GM12878 (cell line): Measurements from ENCODE around the gene YPEL2. TPM values are rescaled to one million over a fixed set of nuclear protein-coding genes. Genes with fewer than 3 reads are reported as not detected.
A peak's percentile ranks its signal among the peaks of the same experiment; 100 is the strongest.

Experiments used
- ATAC-seq: fragments of 200-7000 bp; cut with Tn5 transposase; 3 replicates; pipeline ENCODE4 v1.9.1; 2020; ENCODE audit warnings: mild to moderate bottlenecking, moderate library complexity
- BruUV-seq: library from RNA; stranded (reverse); fragments of 400-500 nt; replicated peaks from 2 replicates; lab custom pipeline; 2021; lab: Mats Ljungman, UMichigan
- CTCF ChIA-PET: fragments of 300-600 bp; sonication (Branson Sonifier 250); formaldehyde crosslinking; extraction: SDS; loops from one replicate; lab custom pipeline; 2021; ENCODE audit warnings: inconsistent platforms; lab: Yijun Ruan, JAX
- POLR2A ChIA-PET: fragments of 350-600 bp; formaldehyde crosslinking; extraction: SDS; loops from one replicate; lab custom pipeline; 2021; ENCODE audit warnings: inconsistent platforms; lab: Charles Lee
- RAD21 ChIA-PET: fragments of 300-600 bp; sonication (Branson Sonifier 250); formaldehyde crosslinking; loops from one replicate; lab custom pipeline; 2023; ENCODE audit warnings: antibody characterized with exemption; ENCODE audit not compliant: unreplicated experiment; lab: Charles Lee
- SMC1A ChIA-PET: fragments of 300-600 bp; sonication (Branson Sonifier 250); formaldehyde crosslinking; loops from one replicate; lab custom pipeline; 2023; ENCODE audit not compliant: unreplicated experiment, uncharacterized antibody; lab: Charles Lee
- DNase-seq: peaks from one replicate; pipeline ENCODE4 v3.0.0-alpha.2; 2011; ENCODE audit warnings: low read depth, low spot score
- FAIRE-seq: peaks from 3 replicates; lab custom pipeline; 2011; peaks lifted over from hg19 to GRCh38; lab: Jason Lieb, UNC
- H2AFZ ChIP-seq: 2 replicates; pipeline ENCODE4 v1.6.0; 2011; ENCODE audit warnings: low read depth, low read length, control low read depth; ENCODE audit not compliant: control insufficient read depth
- H3K27ac ChIP-seq: 2 replicates; pipeline ENCODE4 v1.5.1; 2011; ENCODE audit warnings: control low read depth; ENCODE audit not compliant: control insufficient read depth, insufficient read depth
- H3K27me3 ChIP-seq, 2 experiments: replicated peaks in 1 of 2; 2 replicates each; pipeline versions ENCODE4 v1.6.0 to v1.6.1; 2011; ENCODE audit warnings: low read length in 1 of 2; ENCODE audit not compliant: control insufficient read depth in 2 of 2, insufficient read depth in 2 of 2
- H3K36me3 ChIP-seq, 2 experiments: 2 replicates each; pipeline ENCODE4 v1.5.1; 2011; ENCODE audit warnings: low read length in 1 of 2; ENCODE audit not compliant: control insufficient read depth in 2 of 2, insufficient read depth in 2 of 2
- H3K4me1 ChIP-seq: 2 replicates; pipeline ENCODE4 v1.6.1; 2011; ENCODE audit warnings: mild to moderate bottlenecking, low read length, moderate library complexity, mixed read lengths; ENCODE audit not compliant: control insufficient read depth, insufficient read depth
- H3K4me2 ChIP-seq: 2 replicates; pipeline ENCODE4 v1.6.0; 2011; ENCODE audit warnings: control low read depth; ENCODE audit not compliant: control insufficient read depth, insufficient read depth
- H3K4me3 ChIP-seq: fragments of 200-600 bp; sonication (generic); 2 replicates; pipeline ENCODE4 v1.5.1; 2016
- H3K79me2 ChIP-seq: 2 replicates; pipeline ENCODE4 v1.6.0; 2011; ENCODE audit warnings: low read length; ENCODE audit not compliant: control insufficient read depth, insufficient read depth
- H3K9ac ChIP-seq: 2 replicates; pipeline ENCODE4 v1.8.0; 2011; ENCODE audit warnings: low read length, control low read depth, mixed read lengths; ENCODE audit not compliant: control insufficient read depth, insufficient read depth
- H3K9me3 ChIP-seq: replicated peaks from 3 replicates; pipeline ENCODE4 v1.5.1; 2011; ENCODE audit warnings: mild to moderate bottlenecking, low read length; ENCODE audit not compliant: control insufficient read depth, insufficient read depth
- H4K20me1 ChIP-seq: 2 replicates; pipeline ENCODE4 v1.6.0; 2011; ENCODE audit not compliant: control insufficient read depth, insufficient read depth
- EGR1 ChIP-seq, 2 experiments: IDR thresholded peaks; 1 replicate in 1 of 2; 2 replicates in 1 of 2; pipeline ENCODE4 v1.6.1; 2011 to 2012; ENCODE audit warnings: low read depth in 2 of 2, low read length in 2 of 2, borderline replicate concordance in 1 of 2, mild to moderate bottlenecking in 1 of 2, moderate library complexity in 1 of 2
- FOS ChIP-seq: IDR thresholded peaks from 3 replicates; pipeline ENCODE4 v1.6.1; 2011; ENCODE audit warnings: borderline replicate concordance; ENCODE audit not compliant: insufficient read length; ENCODE audit errors: extremely low read depth
- MEF2B ChIP-seq: fragments of 450-650 bp; IDR thresholded peaks from 2 replicates; pipeline ENCODE4 v1.6.1; 2018; ENCODE audit warnings: mild to moderate bottlenecking, moderate library complexity; ENCODE audit not compliant: partially characterized antibody, poor library complexity, severe bottlenecking
- POLR2A ChIP-seq: IDR thresholded peaks from 2 replicates; pipeline ENCODE4 v1.6.1; 2011; ENCODE audit warnings: low read depth, mild to moderate bottlenecking, low read length
- SMARCA5 ChIP-seq: fragments of 450-650 bp; IDR thresholded peaks from 2 replicates; pipeline ENCODE4 v1.6.1; 2017; ENCODE audit warnings: mild to moderate bottlenecking
- WGBS: methylation state at CpG from one replicate; pipeline ENCODE4 v1.1.6; 2016; ENCODE audit warnings: low lambda C conversion rate; ENCODE audit not compliant: insufficient replicate concordance, insufficient coverage; ENCODE audit errors: missing lambda C conversion rate; 5-methylcytosine and 5-hydroxymethylcytosine counted together
- in situ Hi-C: fragments of 300-500 bp; cut with MboI; formaldehyde crosslinking; loops from 9 replicates; pipeline ENCODE4 v1.14.3; 2018; ENCODE audit warnings: mixed read lengths
- intact Hi-C: fragments of 100-400 bp; cut with micrococcal nuclease; formaldehyde crosslinking; loops from one replicate; pipeline ENCODE4 v1.14.2; 2022; ENCODE audit not compliant: unreplicated experiment
- polyA plus RNA-seq, 11 experiments: library from polyadenylated mRNA; depleted of rRNA in 4 of 11; unstranded in 6 of 11; stranded (reverse) in 5 of 11; fragments of >200 nt; fragmentation: Nextera tagmentation in 4 of 11; fragmentation: Illumina TruSeq in 1 of 11; extraction: Ambion mirVana in 4 of 11; extraction: Trizol in 1 of 11; gene quantifications; 1 replicate in 1 of 11; 2 replicates in 10 of 11; pipeline versions ENCODE4 v1.2.1 to v1.2.3, GENCODE V29; 2011 to 2016; ENCODE audit warnings: inconsistent platforms in 2 of 11, missing spikeins in 2 of 11, low read depth in 1 of 11
- total RNA-seq, 4 experiments: library from RNA; depleted of rRNA in 3 of 4; stranded (reverse); fragments of >200 nt in 3 of 4; fragmentation: Illumina TruSeq in 1 of 4; extraction: Trizol in 1 of 4; gene quantifications; 2 replicates each; pipeline versions ENCODE4 v1.2.1 to v1.2.3, GENCODE V29; 2013 to 2021
- TF ChIP-seq, protein P1 (sequence below): fragments of 450-650 bp; IDR thresholded peaks from 2 replicates; pipeline ENCODE4 v1.6.1; 2017; ENCODE audit warnings: mild to moderate bottlenecking, moderate library complexity
- TF ChIP-seq, protein P2 (sequence below): IDR thresholded peaks from 2 replicates; pipeline ENCODE4 v1.6.1; 2011; ENCODE audit warnings: borderline replicate concordance, low read depth, mild to moderate bottlenecking, moderate library complexity, mixed read lengths, low read length; ENCODE audit not compliant: insufficient read depth; ENCODE audit errors: extremely low read length

The YPEL2 gene
- total and polyA plus RNA-seq, 10 of the 15 experiments (the other 5 are each of a cell fraction or from before 2014, with no cell fraction given): 0.11 to 8.1 (median 0.48) TPM

DNA sequence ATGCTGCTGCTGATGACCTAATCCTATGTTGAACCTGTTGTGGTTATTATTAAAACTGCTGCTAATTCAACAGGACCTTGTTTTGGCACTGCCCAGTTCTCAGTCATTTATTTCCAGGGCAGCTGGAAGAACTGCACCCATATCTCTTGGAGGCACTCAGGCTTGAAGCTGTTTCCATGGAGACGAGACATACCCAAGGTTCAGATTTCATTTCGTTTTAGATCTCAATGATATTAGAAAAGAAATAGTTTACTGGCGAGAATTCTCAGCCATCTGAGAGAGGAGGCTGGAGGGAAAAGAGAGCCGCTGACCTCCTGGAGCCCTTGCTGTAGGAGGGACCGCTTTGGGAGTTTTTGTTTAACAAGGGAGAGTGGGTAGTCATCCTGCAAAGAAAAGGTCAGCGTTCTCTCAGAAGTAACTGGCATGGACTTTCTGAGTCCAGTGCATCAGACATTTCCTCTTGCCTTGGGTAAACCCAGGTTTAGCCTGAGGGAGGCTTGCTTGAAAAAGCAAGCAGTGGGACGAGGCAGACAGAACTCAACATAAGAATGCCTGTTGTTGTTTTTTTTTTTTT, 75.4 kb downstream of the YPEL2 start:
- ChIA-PET SMC1A (no interaction called here), CTCF (interaction anchor here (1.1 kb wide), 1 partner anchor 35 kb away, joined by 3 read pairs; no protein-coding TSS in a partner anchor)
- in situ Hi-C loops: no loop called here

More for the DNA sequence above, 75.4 kb downstream of the YPEL2 start:
- no peaks in the 10 kb centered on the region for H3K79me2 ChIP-seq
- intact Hi-C loops: no loop called here
- no peaks in the 10 kb centered on the region for H4K20me1 ChIP-seq
- DNase-seq (no peak), FAIRE-seq (peak; percentile 52), ATAC-seq (no peak)
- no peak overlapping the region for H2AFZ ChIP-seq
- no peaks in the 10 kb centered on the region for H3K27me3 ChIP-seq
- H3K4me2 ChIP-seq: no peak overlapping the region
- no peak overlapping the region for H3K27ac ChIP-seq
- RAD21 ChIA-PET: no interaction called here
- H3K4me1 ChIP-seq: no peaks in the 10 kb centered on the region
- H3K9me3 ChIP-seq: no peaks in the 10 kb centered on the region
- WGBS: 46% methylated on average over 7 of the region's 7 CpGs
- no peak for TF ChIP-seq SMARCA5
- TF ChIP-seq MEF2B: no peak
- TF ChIP-seq, protein P1, sequence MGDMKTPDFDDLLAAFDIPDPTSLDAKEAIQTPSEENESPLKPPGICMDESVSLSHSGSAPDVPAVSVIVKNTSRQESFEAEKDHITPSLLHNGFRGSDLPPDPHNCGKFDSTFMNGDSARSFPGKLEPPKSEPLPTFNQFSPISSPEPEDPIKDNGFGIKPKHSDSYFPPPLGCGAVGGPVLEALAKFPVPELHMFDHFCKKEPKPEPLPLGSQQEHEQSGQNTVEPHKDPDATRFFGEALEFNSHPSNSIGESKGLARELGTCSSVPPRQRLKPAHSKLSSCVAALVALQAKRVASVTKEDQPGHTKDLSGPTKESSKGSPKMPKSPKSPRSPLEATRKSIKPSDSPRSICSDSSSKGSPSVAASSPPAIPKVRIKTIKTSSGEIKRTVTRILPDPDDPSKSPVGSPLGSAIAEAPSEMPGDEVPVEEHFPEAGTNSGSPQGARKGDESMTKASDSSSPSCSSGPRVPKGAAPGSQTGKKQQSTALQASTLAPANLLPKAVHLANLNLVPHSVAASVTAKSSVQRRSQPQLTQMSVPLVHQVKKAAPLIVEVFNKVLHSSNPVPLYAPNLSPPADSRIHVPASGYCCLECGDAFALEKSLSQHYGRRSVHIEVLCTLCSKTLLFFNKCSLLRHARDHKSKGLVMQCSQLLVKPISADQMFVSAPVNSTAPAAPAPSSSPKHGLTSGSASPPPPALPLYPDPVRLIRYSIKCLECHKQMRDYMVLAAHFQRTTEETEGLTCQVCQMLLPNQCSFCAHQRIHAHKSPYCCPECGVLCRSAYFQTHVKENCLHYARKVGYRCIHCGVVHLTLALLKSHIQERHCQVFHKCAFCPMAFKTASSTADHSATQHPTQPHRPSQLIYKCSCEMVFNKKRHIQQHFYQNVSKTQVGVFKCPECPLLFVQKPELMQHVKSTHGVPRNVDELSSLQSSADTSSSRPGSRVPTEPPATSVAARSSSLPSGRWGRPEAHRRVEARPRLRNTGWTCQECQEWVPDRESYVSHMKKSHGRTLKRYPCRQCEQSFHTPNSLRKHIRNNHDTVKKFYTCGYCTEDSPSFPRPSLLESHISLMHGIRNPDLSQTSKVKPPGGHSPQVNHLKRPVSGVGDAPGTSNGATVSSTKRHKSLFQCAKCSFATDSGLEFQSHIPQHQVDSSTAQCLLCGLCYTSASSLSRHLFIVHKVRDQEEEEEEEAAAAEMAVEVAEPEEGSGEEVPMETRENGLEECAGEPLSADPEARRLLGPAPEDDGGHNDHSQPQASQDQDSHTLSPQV: no peak
- TF ChIP-seq, protein P2, sequence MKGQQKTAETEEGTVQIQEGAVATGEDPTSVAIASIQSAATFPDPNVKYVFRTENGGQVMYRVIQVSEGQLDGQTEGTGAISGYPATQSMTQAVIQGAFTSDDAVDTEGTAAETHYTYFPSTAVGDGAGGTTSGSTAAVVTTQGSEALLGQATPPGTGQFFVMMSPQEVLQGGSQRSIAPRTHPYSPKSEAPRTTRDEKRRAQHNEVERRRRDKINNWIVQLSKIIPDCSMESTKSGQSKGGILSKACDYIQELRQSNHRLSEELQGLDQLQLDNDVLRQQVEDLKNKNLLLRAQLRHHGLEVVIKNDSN: no peak
- no peak for TF ChIP-seq POLR2A
- TF ChIP-seq FOS: no peak
- no peak for TF ChIP-seq EGR1 (IDR thresholded peaks at IDR 0.05; ENCODE audit: borderline replicate concordance in 1 of 2, low read depth in 2 of 2, low read length in 2 of 2)
- H3K36me3 ChIP-seq: no peaks in the 10 kb centered on the region
- BruUV-seq: no TSS peak
- H3K9ac ChIP-seq: no peak overlapping the region
- H3K4me3 ChIP-seq: no peak overlapping the region
- POLR2A ChIA-PET: no interaction called here
